GM23338 (cell line): ENCODE results near the gene PRKCH. TPM values are rescaled to one million over a fixed set of nuclear protein-coding genes. Genes with fewer than 3 reads are reported as not detected.

ENCODE experiments used
- ATAC-seq: fragments of 200-7000 bp; cut with Tn5 transposase; 3 replicates; pipeline ENCODE4 v1.9.1; 2020
- DNase-seq: peaks from one replicate; pipeline ENCODE4 v3.0.0-alpha.2; 2015; ENCODE audit warnings: low spot score
- H2AFZ ChIP-seq: fragments of 200-600 bp; sonication (generic); 2 replicates; pipeline ENCODE4 v1.8.0; 2016; ENCODE audit warnings: antibody characterized with exemption, mild to moderate bottlenecking, moderate library complexity
- H3F3A ChIP-seq: fragments of 200-600 bp; sonication (generic); replicated peaks from 2 replicates; pipeline ENCODE4 v1.8.0; 2017; ENCODE audit warnings: antibody characterized with exemption, mixed run types, low read depth
- H3K27ac ChIP-seq: fragments of 200-600 bp; sonication (generic); 2 replicates; pipeline ENCODE4 v1.6.1; 2016; ENCODE audit warnings: low read depth
- H3K27me3 ChIP-seq: fragments of 200-600 bp; sonication (generic); 2 replicates; pipeline ENCODE4 v1.8.0; 2016; ENCODE audit warnings: mild to moderate bottlenecking, mixed run types, moderate library complexity; ENCODE audit not compliant: insufficient read depth
- H3K36me3 ChIP-seq: fragments of 200-600 bp; sonication (generic); 2 replicates; pipeline ENCODE4 v1.8.0; 2016; ENCODE audit warnings: mild to moderate bottlenecking; ENCODE audit not compliant: insufficient read depth
- H3K4me1 ChIP-seq: fragments of 200-600 bp; sonication (generic); 2 replicates; pipeline ENCODE4 v1.8.0; 2016; ENCODE audit warnings: mild to moderate bottlenecking, moderate library complexity; ENCODE audit not compliant: insufficient read depth
- H3K4me2 ChIP-seq: fragments of 200-600 bp; sonication (generic); 2 replicates; pipeline ENCODE4 v1.7.1; 2017; ENCODE audit warnings: mixed run types
- H3K4me3 ChIP-seq: fragments of 200-600 bp; sonication (generic); 2 replicates; pipeline ENCODE4 v1.6.1; 2016; ENCODE audit warnings: mixed run types
- H3K79me2 ChIP-seq: fragments of 200-600 bp; sonication (generic); replicated peaks from 2 replicates; pipeline ENCODE4 v1.8.0; 2017; ENCODE audit warnings: mild to moderate bottlenecking; ENCODE audit not compliant: insufficient read depth
- H3K9me2 ChIP-seq: fragments of 200-600 bp; sonication (generic); 2 replicates; pipeline ENCODE4 v1.8.0; 2017; ENCODE audit not compliant: insufficient read depth
- H4K20me1 ChIP-seq: fragments of 200-600 bp; sonication (generic); replicated peaks from 2 replicates; pipeline ENCODE4 v1.8.0; 2017; ENCODE audit warnings: mild to moderate bottlenecking; ENCODE audit not compliant: insufficient read depth
- H3K27ac Mint-ChIP-seq: 2 replicates; pipeline ENCODE4 v1.8.0; 2020; ENCODE audit warnings: inconsistent platforms, mild to moderate bottlenecking, moderate library complexity, mixed read lengths
- H3K27me3 Mint-ChIP-seq: 3 replicates; pipeline ENCODE4 v1.8.0; 2022; ENCODE audit warnings: low read depth, mild to moderate bottlenecking, moderate library complexity, mixed read lengths, inconsistent platforms; ENCODE audit not compliant: insufficient read depth, poor library complexity
- H3K36me3 Mint-ChIP-seq: 3 replicates; pipeline ENCODE4 v1.8.0; 2021; ENCODE audit warnings: low read depth, mild to moderate bottlenecking, inconsistent platforms, moderate library complexity, mixed read lengths
- H3K4me1 Mint-ChIP-seq: 3 replicates; pipeline ENCODE4 v1.8.0; 2020; ENCODE audit warnings: mild to moderate bottlenecking, inconsistent platforms, mixed read lengths
- H3K4me3 Mint-ChIP-seq: 3 replicates; pipeline ENCODE4 v1.8.0; 2021; ENCODE audit warnings: moderate library complexity, mild to moderate bottlenecking, inconsistent platforms, mixed read lengths
- H3K9me3 Mint-ChIP-seq: 3 replicates; pipeline ENCODE4 v1.8.0; 2020; ENCODE audit warnings: moderate library complexity, mild to moderate bottlenecking, inconsistent platforms, mixed read lengths
- CREB1 ChIP-seq: fragments of 250-450 bp; sonication (Bioruptor Pico); IDR thresholded peaks from 2 replicates; pipeline ENCODE4 v1.5.0; 2020; ENCODE audit warnings: low read depth, mild to moderate bottlenecking, moderate library complexity
- EZH2 ChIP-seq: fragments of 200-600 bp; sonication (generic); IDR thresholded peaks from one replicate; pipeline ENCODE4 v1.8.0; 2017; ENCODE audit warnings: antibody characterized with exemption, mild to moderate bottlenecking, low read depth; ENCODE audit not compliant: unreplicated experiment
- EZH2phosphoT487 ChIP-seq: fragments of 200-600 bp; sonication (generic); IDR thresholded peaks from one replicate; pipeline ENCODE4 v1.8.1; 2018; ENCODE audit warnings: antibody characterized with exemption; ENCODE audit not compliant: unreplicated experiment
- JUNB ChIP-seq: IDR thresholded peaks from one replicate; pipeline ENCODE4 v1.6.1; 2016; ENCODE audit warnings: antibody characterized with exemption; ENCODE audit not compliant: unreplicated experiment
- NANOG ChIP-seq: IDR thresholded peaks from 2 replicates; pipeline ENCODE4 v1.6.1; 2016; ENCODE audit warnings: antibody characterized with exemption, borderline replicate concordance
- POLR2AphosphoS5 ChIP-seq: IDR thresholded peaks from 2 replicates; pipeline ENCODE4 v1.6.1; 2016; ENCODE audit warnings: antibody characterized with exemption, low read depth
- STAT1 ChIP-seq: IDR thresholded peaks from one replicate; pipeline ENCODE4 v1.6.1; 2016; ENCODE audit warnings: antibody characterized with exemption; ENCODE audit not compliant: unreplicated experiment
- ZNF114 ChIP-seq: fragments of 250-450 bp; sonication (Bioruptor Pico); IDR thresholded peaks from 2 replicates; pipeline ENCODE4 v1.5.0; 2020; ENCODE audit warnings: mild to moderate bottlenecking, moderate library complexity
- ZNF331 ChIP-seq: fragments of 250-450 bp; sonication (Bioruptor Pico); IDR thresholded peaks from 2 replicates; pipeline ENCODE4 v1.5.0; 2020; ENCODE audit warnings: low read depth, mild to moderate bottlenecking, moderate library complexity
- polyA plus RNA-seq: library from polyadenylated mRNA; unstranded; fragments of >200 nt; fragmentation: Nextera tagmentation; extraction: Ambion mirVana; gene quantifications from 2 replicates; pipeline ENCODE4 v1.2.1, GENCODE V29; 2016
- total RNA-seq: library from RNA; depleted of rRNA; stranded (reverse); fragments of >200 nt; shearing (Covaris generic); gene quantifications from 2 replicates; pipeline ENCODE4 v1.2.3, GENCODE V29; 2014
- TF ChIP-seq, protein P1 (sequence below), 2 experiments: fragments of 200-600 bp in 1 of 2; sonication (generic) in 1 of 2; conservative IDR thresholded peaks; 2 replicates each; pipeline versions ENCODE4 v1.5.1 to v1.6.1; 2016 to 2017; ENCODE audit warnings: antibody characterized with exemption in 2 of 2, low read depth in 2 of 2, mild to moderate bottlenecking in 2 of 2, moderate library complexity in 1 of 2
- TF ChIP-seq, protein P2 (sequence below): IDR thresholded peaks from one replicate; pipeline ENCODE4 v1.6.1; 2018; ENCODE audit warnings: antibody characterized with exemption; ENCODE audit not compliant: unreplicated experiment

Gene PRKCH
- total and polyA plus RNA-seq, 2 experiments from 2014 or later, result 5.4 to 10.1 TPM

DNA sequence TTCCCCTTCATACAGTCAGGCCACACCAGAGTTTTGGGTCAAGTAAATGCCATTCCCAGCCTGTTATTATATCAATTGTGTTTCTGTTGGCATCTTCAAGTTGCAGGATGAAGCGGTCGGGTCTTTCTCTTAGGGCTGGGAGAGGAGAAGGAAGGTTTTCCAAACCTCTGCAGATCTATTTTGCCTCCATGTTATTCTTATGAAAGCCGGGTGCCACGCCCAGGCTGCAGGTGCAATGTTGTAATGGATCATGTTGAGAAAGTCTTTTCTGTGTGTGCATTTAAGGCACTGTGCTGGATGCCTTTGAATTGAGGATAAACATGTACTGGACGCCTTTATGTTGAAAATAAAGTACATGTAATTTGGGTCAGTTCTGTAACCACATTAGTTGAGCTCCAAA lies 209.5 kb downstream of the PRKCH start:
- H3F3A ChIP-seq, result no peaks in the 10 kb centered on the region
- peaks cover 13% of the 10 kb centered on the region for H3K4me1 Mint-ChIP-seq
- H3K4me3 ChIP-seq, result no peak overlapping the region
- no peaks in the 10 kb centered on the region for H3K79me2 ChIP-seq
- H3K9me3 Mint-ChIP-seq, result no peaks in the 10 kb centered on the region
- peaks cover 10% of the 10 kb centered on the region for H3K27me3 Mint-ChIP-seq
- H3K36me3 ChIP-seq, result no peaks in the 10 kb centered on the region
- H3K27ac Mint-ChIP-seq, result no peak overlapping the region
- no peak overlapping the region for H3K4me2 ChIP-seq
- ATAC-seq (no peak), DNase-seq (no peak)
- no peaks in the 10 kb centered on the region for H3K9me2 ChIP-seq
- no peaks in the 10 kb centered on the region for H3K36me3 Mint-ChIP-seq
- H4K20me1 ChIP-seq, result no peaks in the 10 kb centered on the region
- H3K27ac ChIP-seq, result no peak overlapping the region
- no peaks in the 10 kb centered on the region for H3K27me3 ChIP-seq
- H3K4me1 ChIP-seq, result no peaks in the 10 kb centered on the region; the same call in 1 of the 2 replicates
- TF ChIP-seq ZNF331 (CRISPR knock-in tag) (no peak), STAT1 (no peak), EZH2 (no peak)
- TF ChIP-seq, protein P1, sequence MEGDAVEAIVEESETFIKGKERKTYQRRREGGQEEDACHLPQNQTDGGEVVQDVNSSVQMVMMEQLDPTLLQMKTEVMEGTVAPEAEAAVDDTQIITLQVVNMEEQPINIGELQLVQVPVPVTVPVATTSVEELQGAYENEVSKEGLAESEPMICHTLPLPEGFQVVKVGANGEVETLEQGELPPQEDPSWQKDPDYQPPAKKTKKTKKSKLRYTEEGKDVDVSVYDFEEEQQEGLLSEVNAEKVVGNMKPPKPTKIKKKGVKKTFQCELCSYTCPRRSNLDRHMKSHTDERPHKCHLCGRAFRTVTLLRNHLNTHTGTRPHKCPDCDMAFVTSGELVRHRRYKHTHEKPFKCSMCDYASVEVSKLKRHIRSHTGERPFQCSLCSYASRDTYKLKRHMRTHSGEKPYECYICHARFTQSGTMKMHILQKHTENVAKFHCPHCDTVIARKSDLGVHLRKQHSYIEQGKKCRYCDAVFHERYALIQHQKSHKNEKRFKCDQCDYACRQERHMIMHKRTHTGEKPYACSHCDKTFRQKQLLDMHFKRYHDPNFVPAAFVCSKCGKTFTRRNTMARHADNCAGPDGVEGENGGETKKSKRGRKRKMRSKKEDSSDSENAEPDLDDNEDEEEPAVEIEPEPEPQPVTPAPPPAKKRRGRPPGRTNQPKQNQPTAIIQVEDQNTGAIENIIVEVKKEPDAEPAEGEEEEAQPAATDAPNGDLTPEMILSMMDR (conservative IDR thresholded peaks at IDR 0.05; ENCODE audit: low read depth in 2 of 2), result no peak
- H3K4me3 Mint-ChIP-seq, result no peak overlapping the region
- H2AFZ ChIP-seq, result no peak overlapping the region

DNA sequence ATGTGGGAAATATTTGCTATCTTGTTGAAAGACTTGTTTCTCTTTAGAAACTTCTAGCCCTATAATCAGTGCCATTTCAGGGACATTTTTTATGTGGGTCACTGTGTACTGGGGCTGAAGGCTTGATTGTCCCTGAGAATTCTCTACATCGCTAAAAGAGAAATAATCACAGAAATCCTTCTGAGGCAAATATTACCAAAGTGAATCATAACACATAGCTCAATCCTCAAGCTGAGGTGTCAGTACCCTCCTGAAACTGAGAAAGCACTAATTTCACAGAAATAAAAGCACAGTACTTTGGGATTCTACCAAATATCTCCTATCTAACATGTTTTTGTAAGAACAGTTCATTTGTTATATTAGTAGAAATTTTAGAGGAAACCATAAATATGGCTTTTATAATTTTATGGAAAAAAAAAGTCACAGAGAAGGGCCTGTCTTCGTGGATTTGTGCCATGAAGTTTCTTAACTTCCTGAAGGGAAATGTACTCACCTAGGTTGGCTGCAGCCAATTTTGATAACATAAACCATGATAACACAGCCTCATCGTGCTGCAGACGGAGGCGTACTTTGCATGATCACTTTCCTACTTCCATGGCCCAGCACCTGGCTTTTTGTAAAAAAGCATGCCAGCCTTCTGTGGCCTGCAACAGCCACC lies 210.2 kb downstream of the PRKCH start:
- peaks cover under 1% of the 10 kb centered on the region for H3K4me1 ChIP-seq
- no peaks in the 10 kb centered on the region for H3K9me2 ChIP-seq
- H3F3A ChIP-seq, result no peaks in the 10 kb centered on the region
- H3K27me3 ChIP-seq, result no peaks in the 10 kb centered on the region
- H3K79me2 ChIP-seq, result no peaks in the 10 kb centered on the region
- H3K4me3 ChIP-seq, result no peak overlapping the region
- Mint-ChIP-seq H3K4me1 (peaks cover 15% of the 10 kb centered on the region), H3K4me3 (no peak overlapping the region), H3K9me3 (no peaks in the 10 kb centered on the region), H3K27ac (no peak overlapping the region), H3K36me3 (no peaks in the 10 kb centered on the region), H3K27me3 (peaks cover 10% of the 10 kb centered on the region)
- ATAC-seq, result no peak
- no peaks in the 10 kb centered on the region for H3K36me3 ChIP-seq
- no peaks in the 10 kb centered on the region for H4K20me1 ChIP-seq
- no peak for TF ChIP-seq JUNB
- no peak for TF ChIP-seq NANOG
- TF ChIP-seq EZH2phosphoT487, result no peak
- no peak overlapping the region for H2AFZ ChIP-seq
- H3K4me2 ChIP-seq, result no peak overlapping the region
- DNase-seq, result no peak
- H3K27ac ChIP-seq, result no peak overlapping the region

DNA sequence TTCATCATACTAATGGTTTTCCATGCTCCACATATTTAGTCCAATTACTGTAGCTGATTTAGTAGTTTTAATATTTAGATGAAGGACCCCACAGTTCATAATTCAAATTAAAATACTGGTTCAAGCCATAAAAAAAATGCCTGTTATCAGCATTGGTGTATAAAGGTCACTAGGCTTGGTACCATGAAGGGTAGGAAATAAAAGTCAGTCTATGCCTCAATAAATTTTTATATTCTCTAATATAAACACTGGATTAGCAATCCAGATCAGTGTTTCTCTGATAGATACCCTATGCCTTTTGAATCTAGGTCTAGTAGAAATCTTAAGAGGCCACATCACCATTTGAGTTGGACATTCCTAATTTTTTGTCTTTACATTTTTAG lies 210.7 kb downstream of the PRKCH start:
- H3K79me2 ChIP-seq, result no peaks in the 10 kb centered on the region
- DNase-seq (no peak), ATAC-seq (no peak)
- H3K27me3 ChIP-seq, result no peaks in the 10 kb centered on the region
- Mint-ChIP-seq H3K36me3 (no peaks in the 10 kb centered on the region), H3K4me3 (no peak overlapping the region), H3K27me3 (peaks cover 9% of the 10 kb centered on the region), H3K9me3 (no peaks in the 10 kb centered on the region), H3K27ac (no peak overlapping the region), H3K4me1 (peaks cover 19% of the 10 kb centered on the region)
- no peak overlapping the region for H3K4me2 ChIP-seq
- H3K4me3 ChIP-seq, result no peak overlapping the region
- H3F3A ChIP-seq, result no peaks in the 10 kb centered on the region
- no peaks in the 10 kb centered on the region for H3K36me3 ChIP-seq
- H2AFZ ChIP-seq, result no peak overlapping the region
- H3K4me1 ChIP-seq, result peaks cover 6% of the 10 kb centered on the region
- no peaks in the 10 kb centered on the region for H3K9me2 ChIP-seq
- no peak overlapping the region for H3K27ac ChIP-seq
- no peaks in the 10 kb centered on the region for H4K20me1 ChIP-seq
- TF ChIP-seq, protein P1 (conservative IDR thresholded peaks at IDR 0.05; ENCODE audit: low read depth in 2 of 2), result no peak
- TF ChIP-seq, protein P2, sequence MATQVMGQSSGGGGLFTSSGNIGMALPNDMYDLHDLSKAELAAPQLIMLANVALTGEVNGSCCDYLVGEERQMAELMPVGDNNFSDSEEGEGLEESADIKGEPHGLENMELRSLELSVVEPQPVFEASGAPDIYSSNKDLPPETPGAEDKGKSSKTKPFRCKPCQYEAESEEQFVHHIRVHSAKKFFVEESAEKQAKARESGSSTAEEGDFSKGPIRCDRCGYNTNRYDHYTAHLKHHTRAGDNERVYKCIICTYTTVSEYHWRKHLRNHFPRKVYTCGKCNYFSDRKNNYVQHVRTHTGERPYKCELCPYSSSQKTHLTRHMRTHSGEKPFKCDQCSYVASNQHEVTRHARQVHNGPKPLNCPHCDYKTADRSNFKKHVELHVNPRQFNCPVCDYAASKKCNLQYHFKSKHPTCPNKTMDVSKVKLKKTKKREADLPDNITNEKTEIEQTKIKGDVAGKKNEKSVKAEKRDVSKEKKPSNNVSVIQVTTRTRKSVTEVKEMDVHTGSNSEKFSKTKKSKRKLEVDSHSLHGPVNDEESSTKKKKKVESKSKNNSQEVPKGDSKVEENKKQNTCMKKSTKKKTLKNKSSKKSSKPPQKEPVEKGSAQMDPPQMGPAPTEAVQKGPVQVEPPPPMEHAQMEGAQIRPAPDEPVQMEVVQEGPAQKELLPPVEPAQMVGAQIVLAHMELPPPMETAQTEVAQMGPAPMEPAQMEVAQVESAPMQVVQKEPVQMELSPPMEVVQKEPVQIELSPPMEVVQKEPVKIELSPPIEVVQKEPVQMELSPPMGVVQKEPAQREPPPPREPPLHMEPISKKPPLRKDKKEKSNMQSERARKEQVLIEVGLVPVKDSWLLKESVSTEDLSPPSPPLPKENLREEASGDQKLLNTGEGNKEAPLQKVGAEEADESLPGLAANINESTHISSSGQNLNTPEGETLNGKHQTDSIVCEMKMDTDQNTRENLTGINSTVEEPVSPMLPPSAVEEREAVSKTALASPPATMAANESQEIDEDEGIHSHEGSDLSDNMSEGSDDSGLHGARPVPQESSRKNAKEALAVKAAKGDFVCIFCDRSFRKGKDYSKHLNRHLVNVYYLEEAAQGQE, result no peak
- TF ChIP-seq STAT1 (no peak), NANOG (no peak), POLR2AphosphoS5 (no peak), CREB1 (CRISPR knock-in tag) (no peak), ZNF114 (CRISPR knock-in tag) (no peak), ZNF331 (CRISPR knock-in tag) (no peak)
